ENCODE measurements around the gene TPP1. TPM values are rescaled to one million over a fixed set of nuclear protein-coding genes. Genes with fewer than 3 reads are reported as not detected.

TPP1 gene
- total and polyA plus RNA-seq, 2 of the 13 experiments (the other 11 are each of a cell fraction or from before 2014, with no cell fraction given), result 13.9 to 74.6 TPM

DNA sequence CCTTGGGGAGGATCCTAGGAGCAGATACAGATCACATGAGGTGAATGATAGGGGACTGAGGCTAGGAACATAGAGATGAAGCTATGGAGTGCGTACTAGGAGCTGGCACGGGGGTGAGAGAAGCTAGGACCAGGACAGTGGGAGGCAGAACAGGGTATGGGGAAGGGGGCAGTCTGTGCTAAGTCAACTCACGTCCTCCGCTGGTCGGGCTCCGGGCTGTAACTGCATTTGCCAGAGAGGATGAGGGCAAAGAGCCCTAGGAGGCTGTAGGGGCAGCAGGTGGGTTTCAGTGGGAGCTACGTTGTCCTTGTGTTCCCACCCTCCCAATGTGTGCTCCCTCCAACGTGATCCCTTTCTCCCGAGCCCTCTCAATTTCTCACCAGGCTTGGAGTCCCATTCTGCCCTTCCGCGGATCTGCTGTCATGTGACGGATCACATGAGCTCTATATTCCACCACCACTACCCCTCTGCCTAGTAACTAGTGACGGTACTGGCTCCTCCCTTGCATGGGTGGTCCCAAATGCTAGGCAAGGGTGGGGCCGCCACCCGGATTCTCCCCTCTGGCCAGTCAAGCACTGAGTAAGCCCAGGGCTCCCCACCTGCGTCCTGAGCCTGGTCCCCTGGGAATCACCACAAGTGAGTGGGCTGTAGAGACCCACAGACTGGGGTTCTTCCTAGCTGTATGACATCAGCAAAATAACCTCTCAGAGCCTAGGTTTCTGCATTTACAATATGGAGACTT lies at the start of gene TPP1 (continued):
- TF ChIP-seq, protein P1, sequence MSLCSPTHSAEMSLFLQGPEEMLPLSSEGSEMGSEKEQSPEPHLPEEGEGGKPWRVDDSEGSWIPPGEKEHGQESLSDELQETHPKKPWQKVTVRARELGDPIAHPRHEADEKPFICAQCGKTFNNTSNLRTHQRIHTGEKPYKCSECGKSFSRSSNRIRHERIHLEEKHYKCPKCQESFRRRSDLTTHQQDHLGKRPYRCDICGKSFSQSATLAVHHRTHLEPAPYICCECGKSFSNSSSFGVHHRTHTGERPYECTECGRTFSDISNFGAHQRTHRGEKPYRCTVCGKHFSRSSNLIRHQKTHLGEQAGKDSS (CRISPR knock-in tag; IDR thresholded peaks at IDR 0.05; ENCODE audit: borderline replicate concordance, low read depth), result no peak; the same call in 1 of the 2 replicates
- TF ChIP-seq CBX5 (CRISPR knock-in tag; IDR thresholded peaks at IDR 0.05; ENCODE audit: borderline replicate concordance) (no peak), NPAS2 (CRISPR knock-in tag; IDR thresholded peaks at IDR 0.05; ENCODE audit: borderline replicate concordance) (no peak), KLF9 (CRISPR knock-in tag; IDR thresholded peaks at IDR 0.05; ENCODE audit: low read depth) (no peak), MXD4 (CRISPR knock-in tag; IDR thresholded peaks at IDR 0.05) (no peak), TBP (CRISPR knock-in tag; IDR thresholded peaks at IDR 0.05) (no peak), YEATS4 (CRISPR knock-in tag; IDR thresholded peaks at IDR 0.05; ENCODE audit: borderline replicate concordance) (peak; percentile 65), ZNF619 (CRISPR knock-in tag; IDR thresholded peaks at IDR 0.05) (no peak), ZNF441 (CRISPR knock-in tag; IDR thresholded peaks at IDR 0.05; ENCODE audit: borderline replicate concordance) (no peak), ZNF263 (CRISPR knock-in tag; IDR thresholded peaks at IDR 0.05) (peak; percentile 88), ZNF543 (CRISPR knock-in tag; IDR thresholded peaks at IDR 0.05) (no peak), ZNF296 (CRISPR knock-in tag; conservative IDR thresholded peaks at IDR 0.05) (no peak), ZNF160 (CRISPR knock-in tag; IDR thresholded peaks at IDR 0.05) (no peak)
- TF ChIP-seq, protein P2, sequence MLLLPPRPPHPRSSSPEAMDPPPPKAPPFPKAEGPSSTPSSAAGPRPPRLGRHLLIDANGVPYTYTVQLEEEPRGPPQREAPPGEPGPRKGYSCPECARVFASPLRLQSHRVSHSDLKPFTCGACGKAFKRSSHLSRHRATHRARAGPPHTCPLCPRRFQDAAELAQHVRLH (CRISPR knock-in tag; IDR thresholded peaks at IDR 0.05; ENCODE audit: borderline replicate concordance, low read depth), result no peak; the same call in 1 of the 2 replicates
- TF ChIP-seq, protein P3, sequence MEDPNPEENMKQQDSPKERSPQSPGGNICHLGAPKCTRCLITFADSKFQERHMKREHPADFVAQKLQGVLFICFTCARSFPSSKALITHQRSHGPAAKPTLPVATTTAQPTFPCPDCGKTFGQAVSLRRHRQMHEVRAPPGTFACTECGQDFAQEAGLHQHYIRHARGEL (CRISPR knock-in tag; IDR thresholded peaks at IDR 0.05), result no peak
- TF ChIP-seq, protein P4, sequence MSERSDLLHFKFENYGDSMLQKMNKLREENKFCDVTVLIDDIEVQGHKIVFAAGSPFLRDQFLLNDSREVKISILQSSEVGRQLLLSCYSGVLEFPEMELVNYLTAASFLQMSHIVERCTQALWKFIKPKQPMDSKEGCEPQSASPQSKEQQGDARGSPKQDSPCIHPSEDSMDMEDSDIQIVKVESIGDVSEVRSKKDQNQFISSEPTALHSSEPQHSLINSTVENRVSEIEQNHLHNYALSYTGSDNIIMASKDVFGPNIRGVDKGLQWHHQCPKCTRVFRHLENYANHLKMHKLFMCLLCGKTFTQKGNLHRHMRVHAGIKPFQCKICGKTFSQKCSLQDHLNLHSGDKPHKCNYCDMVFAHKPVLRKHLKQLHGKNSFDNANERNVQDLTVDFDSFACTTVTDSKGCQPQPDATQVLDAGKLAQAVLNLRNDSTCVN (CRISPR knock-in tag; IDR thresholded peaks at IDR 0.05; ENCODE audit: borderline replicate concordance), result no peak
- TF ChIP-seq, protein P5, sequence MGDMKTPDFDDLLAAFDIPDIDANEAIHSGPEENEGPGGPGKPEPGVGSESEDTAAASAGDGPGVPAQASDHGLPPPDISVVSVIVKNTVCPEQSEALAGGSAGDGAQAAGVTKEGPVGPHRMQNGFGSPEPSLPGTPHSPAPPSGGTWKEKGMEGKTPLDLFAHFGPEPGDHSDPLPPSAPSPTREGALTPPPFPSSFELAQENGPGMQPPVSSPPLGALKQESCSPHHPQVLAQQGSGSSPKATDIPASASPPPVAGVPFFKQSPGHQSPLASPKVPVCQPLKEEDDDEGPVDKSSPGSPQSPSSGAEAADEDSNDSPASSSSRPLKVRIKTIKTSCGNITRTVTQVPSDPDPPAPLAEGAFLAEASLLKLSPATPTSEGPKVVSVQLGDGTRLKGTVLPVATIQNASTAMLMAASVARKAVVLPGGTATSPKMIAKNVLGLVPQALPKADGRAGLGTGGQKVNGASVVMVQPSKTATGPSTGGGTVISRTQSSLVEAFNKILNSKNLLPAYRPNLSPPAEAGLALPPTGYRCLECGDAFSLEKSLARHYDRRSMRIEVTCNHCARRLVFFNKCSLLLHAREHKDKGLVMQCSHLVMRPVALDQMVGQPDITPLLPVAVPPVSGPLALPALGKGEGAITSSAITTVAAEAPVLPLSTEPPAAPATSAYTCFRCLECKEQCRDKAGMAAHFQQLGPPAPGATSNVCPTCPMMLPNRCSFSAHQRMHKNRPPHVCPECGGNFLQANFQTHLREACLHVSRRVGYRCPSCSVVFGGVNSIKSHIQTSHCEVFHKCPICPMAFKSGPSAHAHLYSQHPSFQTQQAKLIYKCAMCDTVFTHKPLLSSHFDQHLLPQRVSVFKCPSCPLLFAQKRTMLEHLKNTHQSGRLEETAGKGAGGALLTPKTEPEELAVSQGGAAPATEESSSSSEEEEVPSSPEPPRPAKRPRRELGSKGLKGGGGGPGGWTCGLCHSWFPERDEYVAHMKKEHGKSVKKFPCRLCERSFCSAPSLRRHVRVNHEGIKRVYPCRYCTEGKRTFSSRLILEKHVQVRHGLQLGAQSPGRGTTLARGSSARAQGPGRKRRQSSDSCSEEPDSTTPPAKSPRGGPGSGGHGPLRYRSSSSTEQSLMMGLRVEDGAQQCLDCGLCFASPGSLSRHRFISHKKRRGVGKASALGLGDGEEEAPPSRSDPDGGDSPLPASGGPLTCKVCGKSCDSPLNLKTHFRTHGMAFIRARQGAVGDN (CRISPR knock-in tag; IDR thresholded peaks at IDR 0.05), result peak; percentile 71
- TF ChIP-seq, protein P6, sequence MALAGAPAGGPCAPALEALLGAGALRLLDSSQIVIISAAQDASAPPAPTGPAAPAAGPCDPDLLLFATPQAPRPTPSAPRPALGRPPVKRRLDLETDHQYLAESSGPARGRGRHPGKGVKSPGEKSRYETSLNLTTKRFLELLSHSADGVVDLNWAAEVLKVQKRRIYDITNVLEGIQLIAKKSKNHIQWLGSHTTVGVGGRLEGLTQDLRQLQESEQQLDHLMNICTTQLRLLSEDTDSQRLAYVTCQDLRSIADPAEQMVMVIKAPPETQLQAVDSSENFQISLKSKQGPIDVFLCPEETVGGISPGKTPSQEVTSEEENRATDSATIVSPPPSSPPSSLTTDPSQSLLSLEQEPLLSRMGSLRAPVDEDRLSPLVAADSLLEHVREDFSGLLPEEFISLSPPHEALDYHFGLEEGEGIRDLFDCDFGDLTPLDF (CRISPR knock-in tag; IDR thresholded peaks at IDR 0.05), result no peak
- TF ChIP-seq, protein P7, sequence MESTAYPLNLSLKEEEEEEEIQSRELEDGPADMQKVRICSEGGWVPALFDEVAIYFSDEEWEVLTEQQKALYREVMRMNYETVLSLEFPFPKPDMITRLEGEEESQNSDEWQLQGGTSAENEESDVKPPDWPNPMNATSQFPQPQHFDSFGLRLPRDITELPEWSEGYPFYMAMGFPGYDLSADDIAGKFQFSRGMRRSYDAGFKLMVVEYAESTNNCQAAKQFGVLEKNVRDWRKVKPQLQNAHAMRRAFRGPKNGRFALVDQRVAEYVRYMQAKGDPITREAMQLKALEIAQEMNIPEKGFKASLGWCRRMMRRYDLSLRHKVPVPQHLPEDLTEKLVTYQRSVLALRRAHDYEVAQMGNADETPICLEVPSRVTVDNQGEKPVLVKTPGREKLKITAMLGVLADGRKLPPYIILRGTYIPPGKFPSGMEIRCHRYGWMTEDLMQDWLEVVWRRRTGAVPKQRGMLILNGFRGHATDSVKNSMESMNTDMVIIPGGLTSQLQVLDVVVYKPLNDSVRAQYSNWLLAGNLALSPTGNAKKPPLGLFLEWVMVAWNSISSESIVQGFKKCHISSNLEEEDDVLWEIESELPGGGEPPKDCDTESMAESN (CRISPR knock-in tag; conservative IDR thresholded peaks at IDR 0.05), result 0 out of 2 replicates have a peak, but pooled peaks have one; percentile 39

Measured in HepG2 (cell line).